CD14-positive monocyte (primary cell): ENCODE data around the gene SELENOH. TPM values are rescaled to one million over a fixed set of nuclear protein-coding genes. Genes with fewer than 3 reads are reported as not detected.

Experiments used
- DNase-seq, 3 donors: peaks; one replicate each; pipeline ENCODE4 v3.0.0-alpha.2; 2011 to 2022
- H2AFZ ChIP-seq: 2 replicates; pipeline ENCODE4 v1.6.0; 2012; ENCODE audit warnings: mild to moderate bottlenecking, low read depth, low read length, inconsistent platforms; ENCODE audit not compliant: insufficient read depth, poor library complexity, severe bottlenecking
- H3K27ac ChIP-seq, 2 donors: 1 replicate in 1 of 2; 2 replicates in 1 of 2; pipeline ENCODE4 v1.5.1; 2012 to 2013; ENCODE audit warnings: low read length in 2 of 2, control low read depth in 1 of 2, inconsistent platforms in 1 of 2, low read depth in 1 of 2, mild to moderate bottlenecking in 1 of 2
- H3K27me3 ChIP-seq, 2 donors: one replicate each; pipeline versions ENCODE4 v1.6.0 to v1.6.1; 2011 to 2013; ENCODE audit warnings: low read length in 2 of 2; ENCODE audit not compliant: control insufficient read depth in 2 of 2, insufficient read depth in 2 of 2
- H3K36me3 ChIP-seq, 2 donors: replicated peaks in 1 of 2; 1 replicate in 1 of 2; 2 replicates in 1 of 2; pipeline versions ENCODE4 v1.5.1 to v1.6.1; 2012 to 2013; ENCODE audit warnings: low read length in 2 of 2, control low read depth in 1 of 2, inconsistent platforms in 1 of 2, mild to moderate bottlenecking in 1 of 2; ENCODE audit not compliant: insufficient read depth in 2 of 2, control insufficient read depth in 1 of 2
- H3K4me1 ChIP-seq, 2 donors: 1 replicate in 1 of 2; 2 replicates in 1 of 2; pipeline versions ENCODE4 v1.5.1 to v1.6.1; 2012 to 2013; ENCODE audit warnings: low read length in 2 of 2, control low read depth in 1 of 2, inconsistent platforms in 1 of 2, mild to moderate bottlenecking in 1 of 2, moderate library complexity in 1 of 2; ENCODE audit not compliant: insufficient read depth in 2 of 2, control insufficient read depth in 1 of 2
- H3K4me2 ChIP-seq: replicated peaks from 2 replicates; pipeline ENCODE3; 2012; ENCODE audit warnings: low read length, moderate library complexity, mild to moderate bottlenecking; ENCODE audit not compliant: poor library complexity, severe bottlenecking; ENCODE audit errors: extremely low read depth
- H3K4me3 ChIP-seq, 3 experiments: fragments of 200-600 bp in 1 of 3; sonication (generic) in 1 of 3; replicated peaks in 1 of 3; 1 replicate in 2 of 3; 2 replicates in 1 of 3; pipeline ENCODE4 v1.5.1; 2011 to 2013; ENCODE audit warnings: low read length in 3 of 3, mild to moderate bottlenecking in 3 of 3, control low read depth in 2 of 3, low read depth in 2 of 3, inconsistent platforms in 1 of 3, moderate library complexity in 1 of 3
- H3K79me2 ChIP-seq: 2 replicates; pipeline ENCODE4 v1.6.0; 2012; ENCODE audit warnings: mild to moderate bottlenecking, control low read depth, inconsistent platforms, low read length, moderate library complexity; ENCODE audit not compliant: insufficient read depth
- H3K9ac ChIP-seq: 2 replicates; pipeline ENCODE4 v1.6.0; 2017; ENCODE audit warnings: low read length, mild to moderate bottlenecking; ENCODE audit not compliant: insufficient read depth, poor library complexity, severe bottlenecking
- H3K9me3 ChIP-seq, 2 donors: replicated peaks in 1 of 2; 1 replicate in 1 of 2; 2 replicates in 1 of 2; pipeline versions ENCODE4 v1.5.1 to v1.6.1; 2012 to 2013; ENCODE audit warnings: low read length in 2 of 2, control low read depth in 1 of 2; ENCODE audit not compliant: control insufficient read depth in 1 of 2, insufficient read depth in 1 of 2
- H4K20me1 ChIP-seq: 2 replicates; pipeline ENCODE4 v1.6.0; 2012; ENCODE audit warnings: mild to moderate bottlenecking, low read length, control low read depth, moderate library complexity; ENCODE audit not compliant: insufficient read depth
- H3K27ac Mint-ChIP-seq, 7 donors: one replicate each; pipeline ENCODE4 v1.8.0; 2020; ENCODE audit warnings: mild to moderate bottlenecking in 7 of 7, mixed read lengths in 7 of 7, moderate library complexity in 6 of 7, inconsistent platforms in 2 of 7
- H3K27me3 Mint-ChIP-seq, 3 donors: one replicate each; pipeline ENCODE4 v1.8.0; 2021 to 2022; ENCODE audit warnings: low read depth in 3 of 3, mild to moderate bottlenecking in 3 of 3, mixed read lengths in 3 of 3, moderate library complexity in 3 of 3, inconsistent platforms in 1 of 3
- H3K36me3 Mint-ChIP-seq, 2 donors: one replicate each; pipeline ENCODE4 v1.8.0; 2020; ENCODE audit warnings: mixed read lengths in 2 of 2, inconsistent platforms in 1 of 2, mild to moderate bottlenecking in 1 of 2
- H3K4me1 Mint-ChIP-seq: one replicate; pipeline ENCODE4 v1.8.0; 2020; ENCODE audit warnings: mild to moderate bottlenecking, mixed read lengths
- H3K4me3 Mint-ChIP-seq, 2 donors: one replicate each; pipeline ENCODE4 v1.8.0; 2020; ENCODE audit warnings: mild to moderate bottlenecking in 2 of 2, mixed read lengths in 2 of 2, moderate library complexity in 1 of 2
- H3K9me3 Mint-ChIP-seq, 7 donors: one replicate each; pipeline ENCODE4 v1.8.0; 2020 to 2022; ENCODE audit warnings: mixed read lengths in 7 of 7, mild to moderate bottlenecking in 6 of 7, moderate library complexity in 6 of 7, inconsistent platforms in 2 of 7
- WGBS: methylation state at CpG from one replicate; pipeline ENCODE4 v1.1.5; 2013; ENCODE audit warnings: missing lambda C conversion rate; ENCODE audit not compliant: insufficient coverage; 5-methylcytosine and 5-hydroxymethylcytosine counted together
- intact Hi-C, 2 donors: fragments of 100-400 bp; cut with micrococcal nuclease; formaldehyde crosslinking; loops; one replicate each; pipeline versions ENCODE4 v1.15.0 to v1.15.1; 2023
- polyA plus RNA-seq, 3 donors: library from polyadenylated mRNA; depleted of rRNA in 1 of 3; unstranded in 2 of 3; stranded (reverse) in 1 of 3; fragments of 300-500 nt in 2 of 3; fragments of >200 nt in 1 of 3; fragmentation: Illumina TruSeq in 2 of 3; gene quantifications; 1 replicate in 2 of 3; 2 replicates in 1 of 3; pipeline ENCODE4 v1.2.3, GENCODE V29; 2012 to 2021
- TF ChIP-seq, protein P1 (sequence below): fragments of 200-600 bp; IDR thresholded peaks from one replicate; pipeline ENCODE4 v1.8.0; 2022; ENCODE audit warnings: antibody characterized with exemption, mild to moderate bottlenecking

The SELENOH gene
- polyA plus RNA-seq, 3 donors: 99.5 to 260 (median 206) TPM

DNA sequence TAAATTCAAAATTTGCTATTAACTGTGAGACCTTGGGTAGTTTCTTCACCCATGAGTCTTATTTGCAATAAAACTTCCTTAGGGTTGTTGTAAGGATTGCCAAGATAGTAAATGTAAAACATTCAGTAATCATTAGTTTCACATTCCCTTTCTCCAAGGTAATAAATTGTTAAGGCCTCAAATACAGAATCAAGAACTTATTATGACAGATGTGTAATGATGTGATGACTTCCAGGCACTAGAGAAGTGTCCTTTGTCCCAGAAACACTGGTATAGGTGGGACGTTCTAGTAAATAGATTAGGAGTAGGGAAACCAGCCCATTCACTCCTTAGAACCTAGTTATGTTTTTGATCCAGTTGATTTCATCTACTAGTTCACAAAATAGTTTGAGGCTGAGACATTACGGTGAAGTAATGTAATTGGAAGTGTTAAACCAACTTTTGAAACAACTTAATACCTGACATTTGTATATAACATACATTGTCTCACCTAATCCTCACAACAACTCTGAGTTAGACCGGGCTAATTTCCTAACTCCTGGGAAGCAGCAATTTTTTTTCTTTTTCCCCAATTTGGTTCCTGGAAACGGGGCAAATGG lies 45.8 kb downstream of the SELENOH start:
- intact Hi-C loops: no loop called here
- Mint-ChIP-seq H3K9me3 (peaks cover 0 to 2% (median 0%) of the 10 kb centered on the region in 7 donors), H3K27me3 (peaks cover 0 to 3% (median 0%) of the 10 kb centered on the region in 3 donors), H3K27ac (peak overlapping the region in 1 of 7 donors; percentile 23), H3K36me3 (peaks cover 22% of the 10 kb centered on the region in 2 donors), H3K4me1 (peaks cover 70% of the 10 kb centered on the region), H3K4me3 (no peak overlapping the region)
- Histone ChIP-seq H3K27me3 (no peaks in the 10 kb centered on the region), H4K20me1 (peaks cover 6% of the 10 kb centered on the region), H3K4me3 (peak overlapping the region in 1 of 3 experiments; percentile 36), H3K79me2 (peaks cover 67% of the 10 kb centered on the region), H3K4me2 (no peak overlapping the region), H2AFZ (no peak overlapping the region), H3K27ac (no peak overlapping the region), H3K4me1 (peaks cover 51 to 76% of the 10 kb centered on the region in 2 donors), H3K36me3 (no peaks in the 10 kb centered on the region), H3K9ac (no peak overlapping the region), H3K9me3 (no peaks in the 10 kb centered on the region)
- no peak for DNase-seq
- TF ChIP-seq, protein P1, sequence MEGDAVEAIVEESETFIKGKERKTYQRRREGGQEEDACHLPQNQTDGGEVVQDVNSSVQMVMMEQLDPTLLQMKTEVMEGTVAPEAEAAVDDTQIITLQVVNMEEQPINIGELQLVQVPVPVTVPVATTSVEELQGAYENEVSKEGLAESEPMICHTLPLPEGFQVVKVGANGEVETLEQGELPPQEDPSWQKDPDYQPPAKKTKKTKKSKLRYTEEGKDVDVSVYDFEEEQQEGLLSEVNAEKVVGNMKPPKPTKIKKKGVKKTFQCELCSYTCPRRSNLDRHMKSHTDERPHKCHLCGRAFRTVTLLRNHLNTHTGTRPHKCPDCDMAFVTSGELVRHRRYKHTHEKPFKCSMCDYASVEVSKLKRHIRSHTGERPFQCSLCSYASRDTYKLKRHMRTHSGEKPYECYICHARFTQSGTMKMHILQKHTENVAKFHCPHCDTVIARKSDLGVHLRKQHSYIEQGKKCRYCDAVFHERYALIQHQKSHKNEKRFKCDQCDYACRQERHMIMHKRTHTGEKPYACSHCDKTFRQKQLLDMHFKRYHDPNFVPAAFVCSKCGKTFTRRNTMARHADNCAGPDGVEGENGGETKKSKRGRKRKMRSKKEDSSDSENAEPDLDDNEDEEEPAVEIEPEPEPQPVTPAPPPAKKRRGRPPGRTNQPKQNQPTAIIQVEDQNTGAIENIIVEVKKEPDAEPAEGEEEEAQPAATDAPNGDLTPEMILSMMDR: no peak
- WGBS: no CpG with 5 or more reads among the region's 4 CpGs

DNA sequence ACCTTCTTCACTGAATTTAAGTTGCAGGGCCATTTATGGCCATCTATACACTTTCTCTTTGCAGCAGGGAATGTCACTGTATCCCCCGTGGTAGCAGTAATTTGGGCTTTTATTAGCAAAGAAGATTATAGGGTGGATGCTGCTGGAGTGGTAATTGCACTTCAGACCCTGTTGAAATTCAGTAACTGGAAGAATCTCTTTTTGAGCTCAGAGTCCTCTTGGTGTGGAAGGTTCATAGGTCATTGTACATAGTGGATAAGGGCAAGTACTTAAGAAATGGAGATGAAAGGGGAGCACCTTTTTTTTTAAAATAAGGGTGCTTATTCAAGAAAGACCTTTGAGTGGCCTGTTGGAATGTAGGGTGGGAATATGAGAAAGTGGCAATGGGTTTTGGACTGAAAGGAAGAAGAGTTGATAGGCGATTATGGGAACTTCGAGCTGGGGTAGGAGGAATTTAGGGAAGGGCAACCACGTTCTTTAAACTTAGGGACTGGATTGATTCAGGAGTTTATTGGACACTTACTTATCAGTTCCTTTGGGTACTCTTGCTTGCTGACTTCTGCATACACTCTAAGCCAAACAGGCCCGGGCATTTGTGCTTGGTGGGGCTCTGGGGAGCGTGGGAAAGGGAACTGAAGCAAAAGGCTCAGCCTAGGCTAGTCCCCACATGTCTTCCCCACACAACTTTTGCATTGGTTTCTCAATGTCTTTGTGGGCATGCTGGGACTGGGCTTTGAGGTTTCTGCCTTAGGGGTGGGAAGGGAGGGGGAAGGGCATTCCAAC lies 46.8 kb downstream of the SELENOH start:
- TF ChIP-seq, protein P1: no peak
- WGBS: 27% methylated on average over 3 of the region's 6 CpGs
- H3K79me2 ChIP-seq: peaks cover 62% of the 10 kb centered on the region
- H3K27me3 ChIP-seq: no peaks in the 10 kb centered on the region
- H3K27ac ChIP-seq: peak overlapping the region; percentile 5 to 71
- no peaks in the 10 kb centered on the region for H3K36me3 ChIP-seq
- intact Hi-C loops: no loop called here
- Mint-ChIP-seq H3K27ac (peak overlapping the region; percentile 52 to 86 (median 81)), H3K27me3 (peaks cover 0 to 3% (median 3%) of the 10 kb centered on the region in 3 donors), H3K4me3 (peak overlapping the region in 1 of 2 donors; percentile 71), H3K9me3 (peaks cover 0 to 1% (median 0%) of the 10 kb centered on the region in 7 donors), H3K36me3 (peaks cover 16 to 19% of the 10 kb centered on the region in 2 donors), H3K4me1 (peaks cover 72% of the 10 kb centered on the region)
- peak overlapping the region; percentile 1 for H3K9ac ChIP-seq
- peaks cover 55 to 78% of the 10 kb centered on the region in 2 donors for H3K4me1 ChIP-seq
- H3K4me2 ChIP-seq: peak overlapping the region; percentile 51
- H3K9me3 ChIP-seq: no peaks in the 10 kb centered on the region
- peaks cover 9% of the 10 kb centered on the region for H4K20me1 ChIP-seq
- H2AFZ ChIP-seq: no peak overlapping the region
- H3K4me3 ChIP-seq: peak overlapping the region in 1 of 3 experiments; percentile 36
- DNase-seq: peak; percentile 41 to 67 (median 59)
